Endothelial cell of umbilical vein (primary cell): ENCODE measurements around the gene CTNNB1. TPM values are rescaled to one million over a fixed set of nuclear protein-coding genes. Genes with fewer than 3 reads are reported as not detected.

ENCODE experiments used
- BruUV-seq: library from RNA; stranded (reverse); fragments of 400-500 nt; replicated peaks from 2 replicates; lab custom pipeline; 2021; lab: Mats Ljungman, UMichigan
- CTCF ChIA-PET: fragments of 300-600, 350-600 bp; sonication (Branson Sonifier 250); formaldehyde crosslinking; loops from one replicate; lab custom pipeline; 2021; ENCODE audit warnings: antibody characterized with exemption, inconsistent platforms; lab: Charles Lee
- POLR2A ChIA-PET: fragments of 300-600, 350-600 bp; sonication (Branson Sonifier 250); formaldehyde crosslinking; loops from one replicate; lab custom pipeline; 2021; ENCODE audit warnings: antibody characterized with exemption, inconsistent platforms; lab: Charles Lee
- DNase-seq: peaks from one replicate; pipeline ENCODE4 v3.0.0-alpha.2; 2011; ENCODE audit warnings: low read depth, low spot score
- FAIRE-seq: peaks from 2 replicates; lab custom pipeline; 2011; peaks lifted over from hg19 to GRCh38; lab: Jason Lieb, UNC
- H2AFZ ChIP-seq: 2 replicates; pipeline ENCODE4 v1.6.0; 2012; ENCODE audit warnings: low read depth, low read length, control low read depth, inconsistent platforms
- H3K27ac ChIP-seq: 2 replicates; pipeline ENCODE4 v1.5.1; 2011; ENCODE audit warnings: low read depth, mild to moderate bottlenecking, control low read depth, low read length, moderate library complexity; ENCODE audit not compliant: insufficient read depth
- H3K27me3 ChIP-seq, 2 experiments: 2 replicates each; pipeline versions ENCODE4 v1.6.0 to v1.6.1; 2011; ENCODE audit warnings: low read length in 2 of 2, mixed read lengths in 1 of 2; ENCODE audit not compliant: control insufficient read depth in 2 of 2, insufficient read depth in 2 of 2
- H3K36me3 ChIP-seq, 2 experiments: 2 replicates in 1 of 2; 3 replicates in 1 of 2; pipeline ENCODE4 v1.5.1; 2011; ENCODE audit warnings: low read length in 2 of 2, mild to moderate bottlenecking in 1 of 2, moderate library complexity in 1 of 2; ENCODE audit not compliant: control insufficient read depth in 2 of 2, insufficient read depth in 2 of 2; ENCODE audit errors: extremely low read depth in 1 of 2
- H3K4me1 ChIP-seq: 3 replicates; pipeline ENCODE4 v1.5.1; 2011; ENCODE audit warnings: mild to moderate bottlenecking, low read length; ENCODE audit not compliant: control insufficient read depth, insufficient read depth; ENCODE audit errors: extremely low read depth
- H3K4me2 ChIP-seq: 2 replicates; pipeline ENCODE4 v1.6.1; 2011; ENCODE audit warnings: low read length, control low read depth, mixed read lengths; ENCODE audit not compliant: insufficient read depth
- H3K4me3 ChIP-seq, 3 experiments: fragments of 200-600 bp in 1 of 3; sonication (generic), shearing (Covaris generic) in 1 of 3; replicated peaks in 1 of 3; 2 replicates each; pipeline ENCODE4 v1.5.1; 2011 to 2016; ENCODE audit warnings: control low read depth in 3 of 3, low read length in 3 of 3, mild to moderate bottlenecking in 2 of 3, inconsistent platforms in 1 of 3, low read depth in 1 of 3, moderate library complexity in 1 of 3; ENCODE audit not compliant: insufficient read depth in 1 of 3
- H3K79me2 ChIP-seq: 2 replicates; pipeline ENCODE4 v1.6.0; 2012; ENCODE audit warnings: low read length, inconsistent platforms; ENCODE audit not compliant: control insufficient read depth, insufficient read depth
- H3K9ac ChIP-seq: replicated peaks from 2 replicates; pipeline ENCODE3; 2011; ENCODE audit warnings: low read length, control low read depth; ENCODE audit not compliant: insufficient read depth; ENCODE audit errors: extremely low read depth
- H3K9me1 ChIP-seq: replicated peaks from 3 replicates; pipeline ENCODE4 v1.6.0; 2011; ENCODE audit warnings: mild to moderate bottlenecking, low read length; ENCODE audit not compliant: control insufficient read depth, insufficient read depth; ENCODE audit errors: extremely low read depth
- H3K9me3 ChIP-seq: replicated peaks from 2 replicates; pipeline ENCODE4 v1.5.1; 2012; ENCODE audit warnings: low read length, inconsistent platforms; ENCODE audit not compliant: control insufficient read depth, insufficient read depth
- H4K20me1 ChIP-seq: replicated peaks from 2 replicates; pipeline ENCODE3; 2011; ENCODE audit warnings: mild to moderate bottlenecking, low read length; ENCODE audit not compliant: control insufficient read depth, insufficient read depth; ENCODE audit errors: extremely low read depth
- GATA2 ChIP-seq: IDR thresholded peaks from 2 replicates; pipeline ENCODE4 v1.7.0; 2011; ENCODE audit warnings: low read depth, mild to moderate bottlenecking, moderate library complexity, mixed read lengths, low read length; ENCODE audit not compliant: insufficient read length, insufficient read depth
- JUN ChIP-seq: IDR thresholded peaks from 2 replicates; pipeline ENCODE4 v1.6.1; 2011; ENCODE audit warnings: borderline replicate concordance, low read depth; ENCODE audit not compliant: insufficient read length, insufficient read depth
- POLR2AphosphoS5 ChIP-seq: IDR thresholded peaks from 2 replicates; pipeline ENCODE4 v1.6.1; 2012; ENCODE audit warnings: low read depth, mild to moderate bottlenecking, control low read depth, low read length, moderate library complexity; ENCODE audit not compliant: insufficient read depth
- dilution Hi-C: fragments of 300-500 bp; cut with MboI; formaldehyde crosslinking; loops from one replicate; pipeline ENCODE4 v1.15.0; 2019; ENCODE audit warnings: low sequenced_read_pairs; ENCODE audit not compliant: extremely low pct_ligation_motif_present
- intact Hi-C: fragments of 100-400 bp; cut with micrococcal nuclease; formaldehyde crosslinking; loops from one replicate; pipeline ENCODE4 v1.10.0; 2022
- polyA plus RNA-seq, 4 experiments: library from polyadenylated mRNA; depleted of rRNA in 3 of 4; stranded (reverse) in 3 of 4; unstranded in 1 of 4; fragments of >200 nt; gene quantifications; 2 replicates each; pipeline versions ENCODE4 v1.2.1 to v1.2.3, GENCODE V29; 2011 to 2012; ENCODE audit warnings: missing spikeins in 1 of 4
- total RNA-seq: library from RNA; stranded (reverse); gene quantifications from 2 replicates; pipeline ENCODE4 v1.2.3, GENCODE V29; 2021
- TF ChIP-seq, protein P1 (sequence below), 2 donors: IDR thresholded peaks; 1 replicate in 1 of 2; 2 replicates in 1 of 2; pipeline ENCODE4 v1.5.1; 2011; ENCODE audit warnings: low read length in 2 of 2, mild to moderate bottlenecking in 2 of 2, moderate library complexity in 2 of 2, control low read depth in 1 of 2, inconsistent platforms in 1 of 2, low read depth in 1 of 2; ENCODE audit not compliant: insufficient read depth in 1 of 2; ENCODE audit errors: extremely low read depth in 1 of 2
- TF ChIP-seq, protein P2 (sequence below): IDR thresholded peaks from 2 replicates; pipeline ENCODE4 v1.6.1; 2011; ENCODE audit not compliant: insufficient read depth, insufficient read length

CTNNB1 gene
- total and polyA plus RNA-seq, 2 donors (not counting 3 experiments of a cell fraction or from before 2014, with no cell fraction given): 513 to 906 TPM

DNA sequence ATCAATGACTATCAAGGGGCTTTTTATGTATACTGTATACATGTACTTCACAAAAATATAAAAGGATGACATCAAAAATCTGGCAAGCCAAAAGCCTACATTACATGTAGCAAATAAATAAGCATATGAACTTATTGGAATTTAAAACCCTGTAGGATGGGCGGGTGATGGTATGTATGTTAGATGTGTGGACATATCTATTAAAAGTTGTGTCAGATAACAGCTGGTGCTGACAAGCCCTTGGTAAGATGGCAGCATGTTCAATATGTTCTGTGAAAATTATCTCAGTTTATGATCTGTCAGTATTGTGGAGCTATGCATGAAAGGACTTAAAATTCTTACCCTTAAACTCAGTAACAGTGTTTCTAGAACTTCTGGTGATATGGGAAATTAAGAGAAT, 20.1 kb downstream of the CTNNB1 start:
- CTCF ChIA-PET: interaction anchor here (1.1 to 1.6 kb wide), 2 partner anchors 10 to 20 kb away, joined by 3 to 7 read pairs; partner anchors contain the start of gene CTNNB1
- POLR2A ChIA-PET: interaction anchor here (1.0 kb wide), 1 partner anchor 20 kb away, joined by 7 read pairs; the partner anchor contains the start of gene CTNNB1
- Histone ChIP-seq H3K9me1 (no peaks in the 10 kb centered on the region), H3K4me1 (peaks cover 17% of the 10 kb centered on the region), H4K20me1 (peaks cover 42% of the 10 kb centered on the region), H3K4me3 (no peak overlapping the region), H3K27ac (no peak overlapping the region), H2AFZ (no peak overlapping the region), H3K79me2 (peaks cover 97% of the 10 kb centered on the region), H3K36me3 (peaks cover 0 to 3% of the 10 kb centered on the region in 2 experiments), H3K9me3 (no peaks in the 10 kb centered on the region), H3K9ac (no peak overlapping the region), H3K4me2 (no peak overlapping the region), H3K27me3 (no peaks in the 10 kb centered on the region)
- no TSS peak for BruUV-seq
- dilution Hi-C loops: no loop called here
- no peak for FAIRE-seq
- DNase-seq: no peak
- TF ChIP-seq JUN (no peak), GATA2 (no peak), POLR2AphosphoS5 (no peak)
- TF ChIP-seq, protein P1, sequence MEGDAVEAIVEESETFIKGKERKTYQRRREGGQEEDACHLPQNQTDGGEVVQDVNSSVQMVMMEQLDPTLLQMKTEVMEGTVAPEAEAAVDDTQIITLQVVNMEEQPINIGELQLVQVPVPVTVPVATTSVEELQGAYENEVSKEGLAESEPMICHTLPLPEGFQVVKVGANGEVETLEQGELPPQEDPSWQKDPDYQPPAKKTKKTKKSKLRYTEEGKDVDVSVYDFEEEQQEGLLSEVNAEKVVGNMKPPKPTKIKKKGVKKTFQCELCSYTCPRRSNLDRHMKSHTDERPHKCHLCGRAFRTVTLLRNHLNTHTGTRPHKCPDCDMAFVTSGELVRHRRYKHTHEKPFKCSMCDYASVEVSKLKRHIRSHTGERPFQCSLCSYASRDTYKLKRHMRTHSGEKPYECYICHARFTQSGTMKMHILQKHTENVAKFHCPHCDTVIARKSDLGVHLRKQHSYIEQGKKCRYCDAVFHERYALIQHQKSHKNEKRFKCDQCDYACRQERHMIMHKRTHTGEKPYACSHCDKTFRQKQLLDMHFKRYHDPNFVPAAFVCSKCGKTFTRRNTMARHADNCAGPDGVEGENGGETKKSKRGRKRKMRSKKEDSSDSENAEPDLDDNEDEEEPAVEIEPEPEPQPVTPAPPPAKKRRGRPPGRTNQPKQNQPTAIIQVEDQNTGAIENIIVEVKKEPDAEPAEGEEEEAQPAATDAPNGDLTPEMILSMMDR (IDR thresholded peaks at IDR 0.05; ENCODE audit: extremely low read depth in 1 of 2, insufficient read depth in 1 of 2, low read depth in 1 of 2, low read length in 2 of 2): no peak
- TF ChIP-seq, protein P2, sequence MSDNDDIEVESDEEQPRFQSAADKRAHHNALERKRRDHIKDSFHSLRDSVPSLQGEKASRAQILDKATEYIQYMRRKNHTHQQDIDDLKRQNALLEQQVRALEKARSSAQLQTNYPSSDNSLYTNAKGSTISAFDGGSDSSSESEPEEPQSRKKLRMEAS: no peak
- intact Hi-C loops: no loop called here
